ENCODE data around the gene HMCN2.
"Not testable (repeated sequence)": the region's sequence is repeated elsewhere in the genome, so short reads cannot be mapped to it uniquely, and the experiment has no call there.

HMCN2 gene

DNA sequence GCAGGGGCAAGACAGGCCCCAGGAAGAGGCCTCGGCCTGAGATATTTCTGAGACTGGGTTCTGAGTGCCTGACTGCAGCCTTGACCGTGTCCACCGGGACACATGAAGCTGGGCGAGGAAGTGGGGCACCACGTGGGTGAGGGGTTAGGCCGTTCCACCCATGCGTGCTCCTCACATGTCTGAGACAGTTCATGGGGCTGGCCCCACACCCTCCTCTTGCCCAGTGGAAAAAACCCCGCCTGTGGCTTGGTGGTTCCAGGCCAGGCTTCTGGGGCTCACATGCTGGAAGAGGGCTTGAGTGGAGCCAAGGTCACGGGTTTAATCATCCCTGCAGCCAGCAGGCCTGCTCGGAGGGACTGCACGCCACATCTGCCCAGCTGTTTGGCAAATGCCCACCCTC lies 11.4 kb downstream of the HMCN2 start:
- H3K36me3 ChIP-seq (ENCODE audit: insufficient read depth, low read length) = no peaks in the 10 kb centered on the region
- H3K9ac ChIP-seq (ENCODE audit: low read depth, low read length, poor library complexity, severe bottlenecking) = no peak overlapping the region
- no peaks in the 10 kb centered on the region for H3K27me3 ChIP-seq (ENCODE audit: insufficient read depth, low read length, poor library complexity, severe bottlenecking)
- no peaks in the 10 kb centered on the region for H3K4me1 ChIP-seq (ENCODE audit: insufficient read depth, low read length, poor library complexity, severe bottlenecking)
- no peaks in the 10 kb centered on the region for H3K9me2 ChIP-seq (replicated peaks; ENCODE audit: low read depth, low read length)
- H3K79me2 ChIP-seq (ENCODE audit: insufficient read depth, low read length) = no peaks in the 10 kb centered on the region
- TF ChIP-seq, protein P1, sequence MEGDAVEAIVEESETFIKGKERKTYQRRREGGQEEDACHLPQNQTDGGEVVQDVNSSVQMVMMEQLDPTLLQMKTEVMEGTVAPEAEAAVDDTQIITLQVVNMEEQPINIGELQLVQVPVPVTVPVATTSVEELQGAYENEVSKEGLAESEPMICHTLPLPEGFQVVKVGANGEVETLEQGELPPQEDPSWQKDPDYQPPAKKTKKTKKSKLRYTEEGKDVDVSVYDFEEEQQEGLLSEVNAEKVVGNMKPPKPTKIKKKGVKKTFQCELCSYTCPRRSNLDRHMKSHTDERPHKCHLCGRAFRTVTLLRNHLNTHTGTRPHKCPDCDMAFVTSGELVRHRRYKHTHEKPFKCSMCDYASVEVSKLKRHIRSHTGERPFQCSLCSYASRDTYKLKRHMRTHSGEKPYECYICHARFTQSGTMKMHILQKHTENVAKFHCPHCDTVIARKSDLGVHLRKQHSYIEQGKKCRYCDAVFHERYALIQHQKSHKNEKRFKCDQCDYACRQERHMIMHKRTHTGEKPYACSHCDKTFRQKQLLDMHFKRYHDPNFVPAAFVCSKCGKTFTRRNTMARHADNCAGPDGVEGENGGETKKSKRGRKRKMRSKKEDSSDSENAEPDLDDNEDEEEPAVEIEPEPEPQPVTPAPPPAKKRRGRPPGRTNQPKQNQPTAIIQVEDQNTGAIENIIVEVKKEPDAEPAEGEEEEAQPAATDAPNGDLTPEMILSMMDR (conservative IDR thresholded peaks at IDR 0.05; ENCODE audit: low read length) = no peak
- no peak for TF ChIP-seq EZH2phosphoT487 (IDR thresholded peaks at IDR 0.05; ENCODE audit: borderline replicate concordance)
- H3K9me3 ChIP-seq (ENCODE audit: insufficient read depth, low read depth, low read length) = no peaks in the 10 kb centered on the region
- no peak overlapping the region for H2AFZ ChIP-seq (ENCODE audit: low read length)
- no peaks in the 10 kb centered on the region for H4K20me1 ChIP-seq (ENCODE audit: insufficient read depth, low read length, poor library complexity, severe bottlenecking)
- no peaks in the 10 kb centered on the region for H3F3A ChIP-seq (ENCODE audit: low read depth)
- H3K4me3 ChIP-seq (ENCODE audit: low read length, poor library complexity, severe bottlenecking) = no peak overlapping the region
- no peak overlapping the region for H3K4me2 ChIP-seq (ENCODE audit: low read depth, low read length, poor library complexity, severe bottlenecking)

DNA sequence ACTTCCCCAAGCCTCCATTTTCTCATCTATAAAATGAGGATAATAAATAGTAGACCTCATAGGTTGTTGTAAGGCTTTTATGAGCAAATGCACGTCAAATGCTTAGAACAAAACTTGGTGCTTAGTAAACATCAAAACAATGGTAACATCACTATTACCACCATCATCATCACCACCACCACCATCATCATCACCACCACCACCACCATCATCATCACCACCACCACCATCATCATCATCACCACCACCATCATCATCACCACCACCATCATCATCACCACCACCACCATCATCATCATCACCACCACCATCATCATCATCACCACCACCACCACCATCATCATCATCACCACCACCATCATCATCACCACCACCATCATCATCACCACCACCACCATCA lies 12.0 kb downstream of the HMCN2 start:
- not testable (repeated sequence) for H2AFZ ChIP-seq (ENCODE audit: low read length); H3K9ac ChIP-seq (ENCODE audit: low read depth, low read length, poor library complexity, severe bottlenecking); H3K36me3 ChIP-seq (ENCODE audit: insufficient read depth, low read length); H3K4me3 ChIP-seq (ENCODE audit: low read length, poor library complexity, severe bottlenecking); H3K4me1 ChIP-seq (ENCODE audit: insufficient read depth, low read length, poor library complexity, severe bottlenecking); H3K27me3 ChIP-seq (ENCODE audit: insufficient read depth, low read length, poor library complexity, severe bottlenecking); H4K20me1 ChIP-seq (ENCODE audit: insufficient read depth, low read length, poor library complexity, severe bottlenecking); H3K9me2 ChIP-seq (replicated peaks; ENCODE audit: low read depth, low read length); H3K9me3 ChIP-seq (ENCODE audit: insufficient read depth, low read depth, low read length); H3K79me2 ChIP-seq (ENCODE audit: insufficient read depth, low read length); H3K4me2 ChIP-seq (ENCODE audit: low read depth, low read length, poor library complexity, severe bottlenecking); H3F3A ChIP-seq (ENCODE audit: low read depth)

DNA sequence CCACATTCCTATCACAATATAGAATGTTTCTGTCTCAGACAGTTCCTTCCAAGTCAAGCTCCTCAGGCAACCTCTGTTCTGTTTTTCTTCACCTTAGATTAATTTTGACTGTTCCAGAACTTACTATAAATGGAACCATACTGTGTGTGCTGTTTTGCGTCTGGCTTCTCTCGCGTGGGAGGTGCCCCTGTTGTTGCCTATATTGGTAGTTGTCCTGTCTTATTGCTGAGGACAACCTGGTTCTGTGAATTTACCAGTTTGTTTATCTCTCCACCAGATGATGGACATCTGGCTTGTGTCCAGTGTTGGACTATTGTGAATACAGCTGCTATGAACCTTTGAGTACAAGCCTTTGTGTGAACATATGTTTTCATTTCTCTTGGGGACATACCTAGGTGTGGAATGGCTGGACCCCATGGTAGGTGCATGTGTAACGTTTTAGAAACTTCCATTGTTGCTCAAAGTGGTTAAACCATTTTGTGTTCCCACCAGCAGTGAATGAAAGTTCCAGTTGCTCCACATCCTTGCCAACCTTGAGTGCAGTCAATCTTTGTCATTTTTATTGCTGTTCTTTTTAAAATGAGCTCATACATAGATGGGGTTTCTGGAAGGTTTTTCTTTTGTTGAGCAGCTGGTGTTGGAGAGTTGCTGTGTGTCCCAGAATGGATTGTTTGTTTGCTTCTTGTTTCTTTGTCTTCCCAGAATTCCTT lies 18.1 kb downstream of the HMCN2 start:
- H3K4me3 ChIP-seq (ENCODE audit: low read length, poor library complexity, severe bottlenecking) = no peak overlapping the region
- no peak overlapping the region for H2AFZ ChIP-seq (ENCODE audit: low read length)
- H3F3A ChIP-seq (ENCODE audit: low read depth) = no peaks in the 10 kb centered on the region
- no peaks in the 10 kb centered on the region for H3K79me2 ChIP-seq (ENCODE audit: insufficient read depth, low read length)
- no peaks in the 10 kb centered on the region for H3K27me3 ChIP-seq (ENCODE audit: insufficient read depth, low read length, poor library complexity, severe bottlenecking)
- H3K9me3 ChIP-seq (ENCODE audit: insufficient read depth, low read depth, low read length) = no peaks in the 10 kb centered on the region
- no peak overlapping the region for H3K9ac ChIP-seq (ENCODE audit: low read depth, low read length, poor library complexity, severe bottlenecking)
- H3K4me1 ChIP-seq (ENCODE audit: insufficient read depth, low read length, poor library complexity, severe bottlenecking) = no peaks in the 10 kb centered on the region
- no peak overlapping the region for H3K4me2 ChIP-seq (ENCODE audit: low read depth, low read length, poor library complexity, severe bottlenecking)
- TF ChIP-seq, protein P1 (conservative IDR thresholded peaks at IDR 0.05; ENCODE audit: low read length) = no peak
- no peak for TF ChIP-seq EZH2phosphoT487 (IDR thresholded peaks at IDR 0.05; ENCODE audit: borderline replicate concordance)
- no peaks in the 10 kb centered on the region for H4K20me1 ChIP-seq (ENCODE audit: insufficient read depth, low read length, poor library complexity, severe bottlenecking)
- H3K36me3 ChIP-seq (ENCODE audit: insufficient read depth, low read length) = no peaks in the 10 kb centered on the region
- no peaks in the 10 kb centered on the region for H3K9me2 ChIP-seq (replicated peaks; ENCODE audit: low read depth, low read length)

DNA sequence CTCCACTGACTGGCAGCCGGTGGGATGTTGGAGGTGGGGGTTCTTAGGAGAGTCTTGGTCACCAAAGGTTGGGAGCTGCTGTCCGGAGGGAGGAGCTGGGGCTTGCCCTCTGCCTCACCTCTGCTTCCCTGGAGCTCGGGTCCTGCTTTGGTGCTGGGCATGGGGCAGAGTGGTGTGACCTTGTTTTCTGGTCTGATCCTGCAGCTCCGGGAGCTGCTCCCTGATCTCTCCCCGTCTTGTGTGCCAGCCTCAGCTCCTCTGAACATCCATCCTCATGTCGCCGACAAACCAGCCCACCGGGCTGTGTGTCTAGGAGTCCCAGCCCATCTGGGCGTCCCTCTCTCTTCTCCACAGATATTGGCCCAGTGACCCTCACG lies 18.7 kb downstream of the HMCN2 start:
- H3K4me2 ChIP-seq (ENCODE audit: low read depth, low read length, poor library complexity, severe bottlenecking) = no peak overlapping the region
- H3K4me3 ChIP-seq (ENCODE audit: low read length, poor library complexity, severe bottlenecking) = no peak overlapping the region
- H3F3A ChIP-seq (ENCODE audit: low read depth) = no peaks in the 10 kb centered on the region
- H4K20me1 ChIP-seq (ENCODE audit: insufficient read depth, low read length, poor library complexity, severe bottlenecking) = no peaks in the 10 kb centered on the region
- H3K9ac ChIP-seq (ENCODE audit: low read depth, low read length, poor library complexity, severe bottlenecking) = no peak overlapping the region
- H3K9me3 ChIP-seq (ENCODE audit: insufficient read depth, low read depth, low read length) = no peaks in the 10 kb centered on the region
- H2AFZ ChIP-seq (ENCODE audit: low read length) = no peak overlapping the region
- TF ChIP-seq EZH2phosphoT487 (IDR thresholded peaks at IDR 0.05; ENCODE audit: borderline replicate concordance) = no peak
- TF ChIP-seq, protein P1 (conservative IDR thresholded peaks at IDR 0.05; ENCODE audit: low read length) = no peak
- H3K79me2 ChIP-seq (ENCODE audit: insufficient read depth, low read length) = no peaks in the 10 kb centered on the region
- no peaks in the 10 kb centered on the region for H3K9me2 ChIP-seq (replicated peaks; ENCODE audit: low read depth, low read length)
- H3K36me3 ChIP-seq (ENCODE audit: insufficient read depth, low read length) = no peaks in the 10 kb centered on the region
- H3K4me1 ChIP-seq (ENCODE audit: insufficient read depth, low read length, poor library complexity, severe bottlenecking) = no peaks in the 10 kb centered on the region
- no peaks in the 10 kb centered on the region for H3K27me3 ChIP-seq (ENCODE audit: insufficient read depth, low read length, poor library complexity, severe bottlenecking)
